ENCODE measurements around the gene WSB1.

WSB1 gene

GRCh38 chr17:27284811-27285415, 9.0 kb upstream of the WSB1 start:
- no peak for TF ChIP-seq ISL1 (CRISPR knock-in tag; IDR thresholded peaks at IDR 0.05)
- TF ChIP-seq SNAI2 (CRISPR knock-in tag; IDR thresholded peaks at IDR 0.05), result no peak
- ATAC-seq, result no peak

GRCh38 chr17:27285516-27285915, 8.4 kb upstream of the WSB1 start:
- TF ChIP-seq CSRNP3 (CRISPR knock-in tag; IDR thresholded peaks at IDR 0.05) (no peak), ZNF565 (CRISPR knock-in tag; conservative IDR thresholded peaks at IDR 0.05; ENCODE audit: low read depth) (no peak), ZC3H10 (CRISPR knock-in tag; IDR thresholded peaks at IDR 0.05) (no peak), RARB (CRISPR knock-in tag; IDR thresholded peaks at IDR 0.05) (no peak), BACH2 (CRISPR knock-in tag; IDR thresholded peaks at IDR 0.05; ENCODE audit: borderline replicate concordance) (no peak), ISL1 (CRISPR knock-in tag; IDR thresholded peaks at IDR 0.05) (no peak), ZFP3 (CRISPR knock-in tag; IDR thresholded peaks at IDR 0.05) (no peak), ZNF70 (CRISPR knock-in tag; IDR thresholded peaks at IDR 0.05) (no peak), ARNTL (CRISPR knock-in tag; IDR thresholded peaks at IDR 0.05; ENCODE audit: borderline replicate concordance, low read depth) (no peak), SNAI2 (CRISPR knock-in tag; IDR thresholded peaks at IDR 0.05) (no peak), ZNF8 (CRISPR knock-in tag; IDR thresholded peaks at IDR 0.05) (no peak), TOX (CRISPR knock-in tag; IDR thresholded peaks at IDR 0.05; ENCODE audit: borderline replicate concordance) (no peak), CSDC2 (CRISPR knock-in tag; IDR thresholded peaks at IDR 0.05) (no peak), ESRRG (CRISPR knock-in tag; IDR thresholded peaks at IDR 0.05) (no peak), PPARA (CRISPR knock-in tag; IDR thresholded peaks at IDR 0.05; ENCODE audit: borderline replicate concordance) (no peak)
- no peak for ATAC-seq

GRCh38 chr17:27288183-27288582, 5.7 kb upstream of the WSB1 start:
- ATAC-seq, result no peak
- TF ChIP-seq GLIS3 (CRISPR knock-in tag; IDR thresholded peaks at IDR 0.05), result no peak
- no peak for TF ChIP-seq TSHZ2 (CRISPR knock-in tag; IDR thresholded peaks at IDR 0.05)
- no peak for TF ChIP-seq ESRRG (CRISPR knock-in tag; IDR thresholded peaks at IDR 0.05)
- no peak for TF ChIP-seq PATZ1 (CRISPR knock-in tag; IDR thresholded peaks at IDR 0.05; ENCODE audit: borderline replicate concordance)
- TF ChIP-seq TOX (CRISPR knock-in tag; IDR thresholded peaks at IDR 0.05; ENCODE audit: borderline replicate concordance), result no peak
- no peak for TF ChIP-seq ZC3H10 (CRISPR knock-in tag; IDR thresholded peaks at IDR 0.05)
- no peak for TF ChIP-seq RARB (CRISPR knock-in tag; IDR thresholded peaks at IDR 0.05)

GRCh38 chr17:27289856-27290255, 4.1 kb upstream of the WSB1 start:
- no peak for ATAC-seq
- TF ChIP-seq TCF4 (CRISPR knock-in tag; IDR thresholded peaks at IDR 0.05; ENCODE audit: borderline replicate concordance) (no peak), ZFP3 (CRISPR knock-in tag; IDR thresholded peaks at IDR 0.05) (no peak), POU6F1 (CRISPR knock-in tag; IDR thresholded peaks at IDR 0.05; ENCODE audit: borderline replicate concordance, low read depth) (no peak), ESRRG (CRISPR knock-in tag; IDR thresholded peaks at IDR 0.05) (no peak), PPARA (CRISPR knock-in tag; IDR thresholded peaks at IDR 0.05; ENCODE audit: borderline replicate concordance) (no peak), OSR1 (CRISPR knock-in tag; IDR thresholded peaks at IDR 0.05) (no peak), TOX (CRISPR knock-in tag; IDR thresholded peaks at IDR 0.05; ENCODE audit: borderline replicate concordance) (no peak), ZNF565 (CRISPR knock-in tag; conservative IDR thresholded peaks at IDR 0.05; ENCODE audit: low read depth) (no peak), ZFP30 (CRISPR knock-in tag; IDR thresholded peaks at IDR 0.05) (no peak), CREB5 (CRISPR knock-in tag; IDR thresholded peaks at IDR 0.05; ENCODE audit: low read depth) (no peak), RARB (CRISPR knock-in tag; IDR thresholded peaks at IDR 0.05) (no peak), SNAI2 (CRISPR knock-in tag; IDR thresholded peaks at IDR 0.05) (no peak), ZNF8 (CRISPR knock-in tag; IDR thresholded peaks at IDR 0.05) (no peak), ARNTL (CRISPR knock-in tag; IDR thresholded peaks at IDR 0.05; ENCODE audit: borderline replicate concordance, low read depth) (no peak), CSRNP3 (CRISPR knock-in tag; IDR thresholded peaks at IDR 0.05) (no peak), ZC3H10 (CRISPR knock-in tag; IDR thresholded peaks at IDR 0.05) (no peak)
